Measurements from ENCODE around the gene POU2F2.
A peak's percentile ranks its signal among the peaks of the same experiment; 100 is the strongest.
"Not testable (repeated sequence)": the region's sequence is repeated elsewhere in the genome, so short reads cannot be mapped to it uniquely, and the experiment has no call there.

POU2F2 gene

DNA sequence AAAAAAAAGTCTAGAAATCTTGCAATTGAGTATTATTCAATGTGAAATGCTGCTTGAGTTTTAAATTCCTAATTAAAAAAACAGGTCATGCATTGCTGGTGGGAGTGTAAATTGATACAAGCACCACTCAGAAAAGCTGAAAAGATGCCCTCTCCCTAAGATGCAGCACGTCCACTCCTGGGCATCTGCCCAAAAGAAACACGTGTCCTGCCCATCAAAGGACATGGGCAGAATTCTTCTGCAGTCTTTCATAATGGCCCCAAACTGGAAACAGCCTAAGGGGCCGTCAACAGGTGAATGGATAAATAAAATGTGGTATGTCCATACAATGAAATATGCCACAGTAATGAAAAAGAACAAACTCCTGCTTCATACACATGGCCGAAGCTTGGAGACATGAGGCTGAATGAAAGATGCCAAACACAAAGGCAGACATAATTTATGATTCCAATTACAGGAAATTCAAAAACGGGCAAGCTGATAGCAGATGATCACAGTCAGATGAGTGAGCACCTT is 7.8 kb downstream of the POU2F2 start:
- no peak for DNase-seq

DNA sequence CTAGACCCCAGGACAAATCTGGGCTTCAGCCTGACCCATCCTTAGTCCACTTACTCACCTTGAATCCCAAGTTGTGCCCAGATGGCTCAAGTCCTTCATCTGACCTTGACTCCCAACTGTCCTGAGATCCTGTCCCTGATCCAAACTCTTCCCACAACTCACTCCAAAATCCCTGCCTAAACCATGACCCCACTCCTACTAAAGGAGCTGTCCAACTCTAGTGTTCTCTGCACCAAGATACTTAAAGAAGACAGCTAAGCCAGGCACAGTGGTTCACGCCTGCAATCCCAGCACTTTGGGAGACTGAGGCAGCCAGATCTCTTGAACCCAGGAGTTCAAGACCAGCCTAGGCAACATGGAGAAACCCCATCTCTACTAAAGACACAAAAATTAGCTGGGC is 8.5 kb downstream of the POU2F2 start:
- no peak for DNase-seq

DNA sequence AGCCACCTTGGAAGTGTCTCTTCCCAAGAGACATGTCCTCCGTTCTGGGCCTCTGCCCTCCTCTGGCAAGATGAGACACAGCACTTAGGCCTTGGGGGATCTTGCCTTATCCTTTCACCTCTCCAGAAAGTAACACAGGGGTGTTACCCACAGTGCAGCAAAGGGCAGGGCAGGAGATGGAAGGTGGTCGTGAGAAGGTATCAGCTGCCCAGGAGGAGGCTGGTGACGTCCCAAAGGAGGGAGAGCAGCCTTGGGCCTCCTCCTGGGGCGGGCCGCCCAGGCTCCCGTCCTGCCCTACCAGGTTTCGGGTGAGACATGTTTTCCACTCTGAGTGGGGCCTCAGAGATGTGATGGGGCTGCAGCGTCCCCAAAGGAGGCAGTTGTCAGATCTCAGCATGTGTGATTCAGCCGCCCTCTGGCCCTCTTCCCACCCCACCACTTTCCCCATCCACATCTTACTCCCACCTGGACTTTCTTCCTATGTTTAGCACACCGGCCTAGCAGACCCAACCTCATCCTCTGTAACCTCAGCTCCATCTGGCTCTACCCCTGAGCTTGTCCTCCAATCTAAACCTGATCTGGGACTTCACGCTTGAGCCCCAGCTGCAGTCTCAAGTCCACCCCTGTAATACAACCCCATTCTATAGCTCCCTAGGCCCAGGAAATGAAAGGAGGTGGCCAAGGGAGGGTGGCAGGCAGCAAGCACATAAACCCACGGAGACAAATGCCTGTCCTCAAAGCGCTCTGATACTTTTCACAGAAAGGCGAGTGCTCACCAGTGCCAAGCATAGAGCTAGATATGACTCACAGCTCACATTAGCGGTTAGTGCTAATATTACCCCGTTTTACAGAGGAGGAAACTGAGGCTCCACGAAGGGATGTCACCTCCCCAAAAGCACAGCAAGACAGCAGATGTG is 9.3 kb downstream of the POU2F2 start:
- DNase-seq, result no peak

DNA sequence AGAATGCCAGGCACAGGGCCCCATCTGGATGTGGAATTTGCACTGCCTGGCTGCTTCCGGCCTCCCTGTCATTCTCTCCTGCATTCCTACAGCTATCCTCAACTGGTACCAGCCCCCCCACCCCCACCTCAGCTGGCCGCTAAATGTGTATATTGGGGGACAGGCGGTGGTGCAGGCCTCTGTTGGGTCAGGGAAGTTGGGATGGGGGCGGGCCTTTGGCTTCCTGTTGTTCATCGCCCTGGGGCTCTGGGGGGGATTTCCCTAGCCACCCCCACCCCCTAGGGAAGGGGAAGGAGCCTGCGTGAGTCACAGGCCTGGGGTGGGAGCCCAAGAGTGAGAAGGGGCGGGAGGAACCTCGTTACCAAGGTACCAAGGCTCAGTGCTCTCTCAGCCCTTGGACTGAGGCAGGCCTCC is 10.6 kb downstream of the POU2F2 start:
- DNase-seq, result no peak

DNA sequence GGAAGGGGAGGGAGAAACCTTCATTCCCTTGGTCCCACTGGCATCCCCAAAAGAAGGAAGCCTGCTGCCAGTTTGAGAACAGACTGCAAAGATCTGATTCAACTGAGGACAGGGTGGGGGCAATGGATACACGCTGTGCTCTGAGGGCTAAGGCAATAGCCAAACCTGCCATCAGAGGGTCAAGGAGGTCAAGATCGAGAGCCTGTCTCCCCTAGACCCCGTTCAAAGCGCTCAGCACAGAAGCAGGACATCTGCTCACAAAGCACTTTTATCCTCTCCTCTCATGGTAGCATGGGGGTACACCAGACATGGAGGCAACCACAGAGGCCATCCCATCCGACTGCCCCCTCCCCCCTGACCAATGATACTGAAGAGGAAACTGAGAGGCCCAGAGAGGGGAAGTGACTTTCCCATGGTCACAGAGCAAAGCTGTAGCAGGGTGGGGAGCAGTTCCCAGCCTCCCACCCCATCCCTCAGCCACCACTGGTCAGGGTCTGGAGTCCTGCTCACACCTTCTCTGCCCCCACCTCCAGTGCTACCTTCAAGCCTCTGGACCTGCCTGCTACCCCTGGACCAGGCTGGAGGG is 11.1 kb downstream of the POU2F2 start:
- DNase-seq, result no peak

DNA sequence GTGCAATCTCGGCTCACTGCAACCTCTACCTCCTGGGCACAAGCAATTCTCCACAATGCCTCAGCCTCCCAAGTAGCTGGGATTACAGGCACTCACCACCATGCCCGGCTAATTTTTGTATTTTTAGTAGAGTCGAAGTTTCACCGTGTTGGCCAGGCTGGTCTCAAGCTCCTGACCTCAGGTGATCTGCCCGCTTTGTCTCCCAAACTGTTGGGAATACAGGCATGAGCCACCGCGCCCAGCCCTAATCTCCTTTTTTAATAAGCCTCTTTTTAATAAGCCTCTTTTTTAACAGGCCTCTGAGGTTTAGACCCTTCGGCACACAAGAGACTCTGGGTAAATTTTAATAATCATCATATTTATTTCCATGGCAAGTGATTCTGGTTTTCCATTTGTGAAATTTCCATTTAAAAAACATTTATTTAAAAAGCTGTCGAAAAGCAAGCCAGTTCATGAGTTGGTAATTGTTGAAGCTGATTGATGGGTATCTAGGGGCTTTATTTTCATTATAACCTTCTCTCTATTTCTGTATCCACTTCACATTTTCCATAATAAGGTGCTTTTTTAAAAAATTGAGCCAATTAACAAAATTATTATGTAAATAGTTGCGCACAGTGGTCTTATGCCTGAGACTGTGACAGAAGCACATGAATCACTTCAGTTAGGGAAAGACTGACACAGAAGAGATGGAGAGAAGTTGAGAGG is 11.8 kb downstream of the POU2F2 start:
- no peak for DNase-seq

DNA sequence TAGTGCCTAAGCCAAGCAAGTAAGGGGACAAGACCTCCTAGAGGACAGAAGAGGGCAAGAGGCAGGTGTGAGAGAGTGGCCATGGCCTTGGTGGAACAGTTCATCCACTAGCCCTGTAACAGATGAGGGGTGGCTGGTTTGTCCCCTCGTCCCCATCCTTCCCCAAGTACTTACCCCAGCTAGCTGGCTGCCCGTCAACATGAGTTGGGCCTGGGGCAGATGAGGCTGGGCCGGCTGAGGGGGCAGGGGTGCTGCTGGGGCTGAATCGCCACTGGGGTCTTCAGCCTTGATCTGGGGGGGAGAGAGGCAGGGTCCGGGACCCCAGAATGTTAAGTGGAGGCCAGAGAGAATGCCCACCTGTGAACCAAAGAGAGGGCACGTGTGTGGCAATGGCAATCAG is 15.2 kb downstream of the POU2F2 start:
- DNase-seq, result no peak

DNA sequence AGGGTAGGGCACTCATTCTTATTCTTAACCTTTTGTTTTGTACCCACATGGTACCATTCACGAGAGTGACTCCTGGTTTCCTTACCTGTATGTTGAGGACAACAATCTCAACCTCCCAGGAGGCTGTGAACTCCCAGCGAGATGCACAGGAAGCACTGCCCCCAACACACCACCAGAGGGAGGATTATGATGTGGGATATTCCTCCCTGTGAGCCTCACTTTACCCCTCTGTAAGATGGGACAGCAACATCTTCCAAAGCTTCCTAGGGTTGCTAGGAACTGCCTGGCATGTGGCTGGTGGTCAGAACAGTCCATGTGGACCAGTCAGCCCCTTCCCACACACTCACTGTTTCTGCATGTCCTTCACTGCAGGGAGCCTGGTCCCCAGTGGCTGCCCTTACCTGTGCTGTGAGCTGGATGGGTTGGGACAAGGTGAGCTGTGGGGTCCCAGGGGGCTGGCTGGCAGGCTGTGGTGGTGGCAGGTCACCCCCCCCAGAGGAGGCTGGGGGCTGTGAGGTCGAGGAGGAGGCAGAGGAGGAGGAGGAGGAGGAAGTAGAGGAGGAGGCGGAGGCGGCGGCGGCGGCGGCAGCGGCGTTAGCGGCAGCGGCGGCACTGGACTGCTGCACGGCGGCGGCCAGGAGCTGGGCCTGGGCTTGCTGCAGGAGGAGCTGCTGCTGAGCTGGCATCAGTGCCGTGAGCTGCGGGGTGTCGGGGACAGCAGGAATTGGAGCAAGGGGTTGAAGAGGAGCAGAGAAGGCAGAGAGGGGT is 15.8 kb downstream of the POU2F2 start:
- no peak for DNase-seq

DNA sequence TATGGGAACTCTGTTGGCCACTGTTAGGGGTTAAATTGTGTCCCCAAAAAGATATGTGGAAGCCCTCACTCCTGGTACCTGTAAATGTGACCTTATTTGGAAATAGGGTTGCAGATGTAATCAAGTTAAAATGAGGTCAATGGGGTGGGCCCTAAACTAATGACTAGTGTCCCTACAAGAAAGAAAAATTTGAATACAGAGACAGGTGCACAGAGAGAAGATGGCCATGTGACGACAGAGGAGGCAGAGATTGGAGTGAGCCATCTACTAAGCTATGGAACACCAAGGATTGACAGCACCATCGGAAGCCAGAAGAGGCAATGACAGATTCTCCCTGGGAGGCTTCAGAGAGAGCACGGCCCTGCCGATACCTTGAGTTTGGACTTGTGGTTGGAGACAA is 16.5 kb downstream of the POU2F2 start:
- DNase-seq, result no peak

DNA sequence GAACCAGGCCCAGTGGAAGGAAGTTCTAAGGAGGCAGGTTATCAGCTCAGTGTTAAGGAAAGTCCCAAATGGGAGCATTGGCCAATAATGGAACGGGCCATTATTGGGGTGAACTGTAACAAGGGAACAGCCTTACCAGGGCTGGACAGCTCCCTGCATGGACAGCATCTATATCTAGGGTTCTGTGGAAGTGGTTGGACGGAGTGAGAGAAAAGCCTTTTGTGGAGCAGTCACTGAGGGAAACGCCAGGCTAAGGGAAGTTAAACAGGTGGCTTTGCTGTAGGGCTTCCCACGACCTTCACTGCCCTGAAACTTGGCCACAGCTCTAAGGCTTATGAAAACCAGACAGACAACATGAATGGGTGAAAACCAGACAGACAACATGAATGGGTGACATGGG is 17.0 kb downstream of the POU2F2 start:
- DNase-seq, result no peak

DNA sequence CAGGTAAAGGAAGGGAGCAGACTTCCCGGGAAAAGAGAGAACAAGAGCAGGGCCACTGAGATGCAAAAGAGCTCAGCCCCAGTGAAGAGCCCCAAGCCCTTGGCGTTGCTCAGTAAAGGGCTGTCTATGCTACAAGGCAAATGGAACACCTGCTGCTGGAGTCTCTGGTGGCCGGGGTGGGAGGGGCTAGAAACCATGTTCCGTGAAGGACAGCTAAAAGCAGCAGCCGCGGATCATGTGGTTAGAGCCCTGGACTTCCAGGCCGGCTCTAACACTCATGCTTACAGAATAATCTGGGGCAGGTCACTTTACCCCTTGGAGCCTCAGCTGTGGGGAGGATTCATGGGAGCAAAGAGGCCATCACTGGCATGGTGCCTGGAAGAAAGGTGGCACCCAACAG is 17.8 kb downstream of the POU2F2 start:
- no peak for DNase-seq

DNA sequence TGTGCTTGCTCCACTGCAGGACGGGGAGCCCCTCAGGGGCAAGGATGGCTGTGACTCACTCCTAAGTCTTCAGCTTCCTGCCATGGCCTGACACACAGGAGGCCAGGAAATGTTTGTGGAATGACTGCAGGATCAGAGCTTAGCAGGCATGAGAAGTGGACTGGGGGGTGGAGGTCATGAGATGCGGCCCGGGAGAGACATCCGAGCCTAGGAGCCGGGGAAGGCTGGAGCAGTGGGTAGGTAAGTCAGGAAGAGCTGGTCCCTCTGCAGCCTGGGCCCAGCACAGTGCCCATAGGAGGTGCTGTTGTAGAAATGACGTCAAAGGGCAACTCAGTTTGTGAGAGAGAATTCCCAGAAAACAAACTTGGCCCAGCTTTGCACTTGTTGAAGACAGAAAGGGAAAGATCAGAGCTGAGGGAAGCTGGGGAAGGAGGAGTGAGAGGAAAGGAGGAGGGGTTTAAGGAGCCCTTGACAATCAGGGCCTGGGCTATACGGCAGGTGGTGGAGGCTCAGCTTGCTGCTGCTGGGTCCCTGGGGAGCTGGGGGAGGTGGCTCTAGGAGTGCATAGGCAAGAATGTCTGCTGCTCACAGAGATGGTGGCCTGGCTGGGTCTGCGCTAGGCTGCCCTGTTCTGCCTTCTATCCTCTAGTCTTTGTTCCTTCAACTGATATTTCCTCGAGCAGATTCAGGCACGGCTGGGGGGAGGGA is 18.5 kb downstream of the POU2F2 start:
- no peak for DNase-seq

DNA sequence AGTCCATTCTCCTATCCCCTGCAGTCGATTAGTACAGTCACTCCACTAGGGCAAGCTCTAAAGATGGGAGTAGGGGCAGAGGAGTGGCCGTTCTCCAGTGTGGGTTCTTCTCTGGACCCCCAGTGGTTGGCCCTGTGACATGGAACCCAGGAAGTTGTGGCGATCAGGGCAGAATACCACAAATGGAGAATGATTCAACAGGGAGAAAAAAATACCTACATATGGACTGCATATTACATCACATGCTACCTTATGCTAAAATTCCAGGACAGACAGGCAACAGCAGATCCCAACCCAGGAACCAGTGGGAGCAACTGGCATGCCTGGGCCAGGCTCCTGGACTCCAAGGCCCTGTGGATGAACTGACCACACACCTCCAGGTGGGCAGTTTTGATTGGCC is 20.4 kb downstream of the POU2F2 start:
- no peak for DNase-seq

DNA sequence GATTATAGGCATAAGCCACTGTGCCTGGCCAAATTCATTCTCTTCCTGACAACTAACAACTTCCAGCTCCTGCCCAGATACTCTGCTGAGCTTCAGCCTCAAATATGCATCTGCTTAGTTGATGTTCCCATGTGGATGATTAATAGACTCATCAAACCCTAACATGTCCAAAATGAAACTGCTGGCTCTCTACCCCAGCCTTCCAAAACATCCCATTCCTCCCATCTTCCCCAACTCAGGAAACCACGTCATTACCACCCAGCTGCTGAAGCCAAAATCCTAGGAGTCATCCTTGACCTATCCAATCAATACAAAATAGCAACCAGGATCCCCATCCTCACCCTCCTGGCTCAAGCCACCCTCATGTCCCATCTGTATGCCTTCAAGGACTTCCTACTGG is 20.9 kb downstream of the POU2F2 start:
- no peak for DNase-seq

DNA sequence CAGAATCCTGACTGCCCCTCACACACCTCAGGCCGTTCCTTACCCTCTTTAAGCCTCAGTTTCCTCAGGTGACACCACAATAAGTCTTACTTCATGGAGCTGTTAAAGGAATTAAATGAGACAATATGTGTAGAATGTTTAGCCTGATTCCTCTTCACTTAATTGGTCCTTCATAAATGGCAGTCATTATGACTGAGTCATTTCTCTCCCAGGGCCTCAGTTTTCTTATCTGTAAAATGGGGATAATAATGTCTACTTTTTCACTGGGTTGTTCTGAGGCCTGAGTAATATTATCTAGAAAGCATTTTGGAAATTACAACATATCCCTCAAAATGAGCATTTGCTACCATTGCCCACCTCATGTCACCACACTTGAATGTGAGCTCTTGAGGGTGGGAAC is 21.6 kb downstream of the POU2F2 start:
- no peak for DNase-seq

DNA sequence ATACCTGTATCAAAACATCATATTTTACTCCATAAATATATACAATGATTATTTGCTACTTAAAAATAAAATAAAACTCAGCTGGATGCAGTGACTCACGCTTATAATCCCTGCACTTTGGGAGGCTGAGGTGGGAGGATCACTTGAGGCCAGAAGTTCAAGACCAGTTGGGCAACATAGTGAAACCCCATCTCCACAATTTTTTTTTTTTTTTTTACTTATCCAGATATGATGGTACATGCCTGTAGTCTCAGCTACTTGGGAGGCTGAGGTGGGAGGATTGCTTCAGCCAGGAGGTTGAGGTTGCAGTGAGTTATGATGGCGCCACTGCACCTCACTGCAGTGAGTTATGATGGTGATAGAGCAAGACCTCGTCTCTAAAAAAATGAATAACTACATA is 22.4 kb downstream of the POU2F2 start:
- DNase-seq, result no peak

DNA sequence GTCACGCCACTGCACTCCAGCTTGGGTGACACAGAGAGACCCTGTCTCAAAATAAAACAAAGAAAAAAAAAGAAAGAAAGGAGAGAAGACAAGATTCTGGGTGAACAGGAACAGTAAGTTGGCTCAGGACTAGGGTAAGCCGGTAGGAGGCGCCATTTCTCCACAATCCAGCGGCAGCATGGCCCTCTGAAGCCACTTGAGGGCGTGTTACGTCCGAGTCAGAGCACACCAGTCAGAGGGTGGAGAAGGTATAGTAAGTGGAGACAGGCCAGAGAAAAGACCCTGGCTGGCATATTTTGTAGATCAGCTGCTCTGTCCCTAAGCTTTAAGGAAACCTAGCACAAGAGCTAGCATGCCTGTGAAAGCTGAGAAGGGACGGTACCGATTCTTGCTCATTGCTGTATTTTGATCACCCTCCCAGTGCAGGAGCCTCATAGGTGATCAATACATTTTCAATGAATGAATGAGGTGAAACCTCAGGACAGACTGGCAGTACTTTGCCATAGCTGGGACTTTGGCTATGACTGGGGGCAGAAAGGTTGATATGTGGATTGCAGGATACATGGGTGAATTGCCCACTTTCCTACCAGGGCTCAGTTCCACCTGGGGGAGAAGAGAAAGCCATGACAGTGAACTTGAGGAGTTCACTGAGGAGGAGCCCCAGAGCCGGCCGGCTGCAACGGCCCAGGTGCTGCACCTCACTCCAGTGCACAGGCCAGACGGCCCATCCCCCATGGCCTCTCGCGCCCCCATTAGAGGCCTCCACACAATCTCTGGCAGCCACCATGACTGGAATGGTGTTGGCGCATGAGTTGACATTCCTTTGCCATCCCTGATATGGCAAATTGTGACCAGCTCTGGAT is 23.5 kb downstream of the POU2F2 start:
- peak; percentile 94 for DNase-seq

DNA sequence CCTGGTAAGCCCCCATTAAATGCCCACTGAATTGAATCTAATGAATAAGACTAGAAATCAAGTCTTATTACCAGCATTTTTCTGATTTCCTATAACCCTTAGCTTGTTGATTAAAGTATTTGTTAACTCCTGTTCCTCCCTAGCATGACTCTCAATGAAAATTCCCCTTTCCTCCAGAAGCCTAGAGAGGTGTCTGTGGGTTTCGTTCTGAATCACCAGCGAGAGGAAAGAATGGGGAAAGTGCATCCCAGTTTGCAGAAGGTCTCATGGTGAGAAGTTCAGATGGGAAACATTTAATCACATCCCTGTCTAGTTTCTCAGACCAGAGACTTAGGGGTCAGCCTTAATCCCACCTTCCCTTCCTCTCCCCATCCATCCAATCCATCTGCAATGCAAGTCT is 26.9 kb downstream of the POU2F2 start:
- DNase-seq, result no peak

DNA sequence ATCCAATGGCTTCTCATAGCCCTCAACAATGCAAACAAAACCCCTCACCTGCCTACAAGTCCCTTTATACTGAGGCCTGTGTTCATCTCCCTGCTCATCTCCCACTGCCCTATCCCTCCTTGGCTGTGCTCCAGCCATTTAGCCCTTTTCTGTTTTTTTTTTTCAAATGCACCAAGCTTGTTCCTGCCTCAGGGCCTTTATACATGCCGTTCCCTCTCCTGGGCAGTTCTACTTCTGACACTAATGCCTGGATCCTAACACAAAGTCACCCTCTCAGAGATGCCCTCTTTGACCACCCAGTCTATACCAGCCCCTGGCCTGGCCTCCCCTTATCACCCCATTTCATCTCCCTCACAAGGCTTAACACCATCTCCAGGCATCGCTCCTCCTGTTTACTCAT is 29.4 kb downstream of the POU2F2 start:
- no peak for DNase-seq

DNA sequence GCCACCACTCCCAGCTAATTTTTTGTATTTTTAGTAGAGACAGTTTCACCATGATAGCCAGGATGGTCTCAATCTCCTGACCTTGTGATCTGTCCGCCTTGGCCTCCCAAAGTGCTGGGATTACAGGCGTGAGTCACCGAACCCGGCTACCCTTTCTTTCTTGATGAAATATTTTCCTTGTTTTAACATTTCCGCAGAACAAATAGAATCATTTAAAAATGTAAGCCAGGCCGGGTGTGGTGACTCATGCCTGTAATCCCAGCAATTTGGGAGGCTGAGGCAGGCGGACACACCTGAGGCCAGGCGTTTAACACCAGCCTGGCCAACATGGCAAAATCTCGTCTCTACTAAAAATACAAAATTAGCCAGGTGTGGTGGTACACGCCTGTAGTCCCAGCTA is 32.0 kb downstream of the POU2F2 start:
- not testable (repeated sequence) for DNase-seq

DNA sequence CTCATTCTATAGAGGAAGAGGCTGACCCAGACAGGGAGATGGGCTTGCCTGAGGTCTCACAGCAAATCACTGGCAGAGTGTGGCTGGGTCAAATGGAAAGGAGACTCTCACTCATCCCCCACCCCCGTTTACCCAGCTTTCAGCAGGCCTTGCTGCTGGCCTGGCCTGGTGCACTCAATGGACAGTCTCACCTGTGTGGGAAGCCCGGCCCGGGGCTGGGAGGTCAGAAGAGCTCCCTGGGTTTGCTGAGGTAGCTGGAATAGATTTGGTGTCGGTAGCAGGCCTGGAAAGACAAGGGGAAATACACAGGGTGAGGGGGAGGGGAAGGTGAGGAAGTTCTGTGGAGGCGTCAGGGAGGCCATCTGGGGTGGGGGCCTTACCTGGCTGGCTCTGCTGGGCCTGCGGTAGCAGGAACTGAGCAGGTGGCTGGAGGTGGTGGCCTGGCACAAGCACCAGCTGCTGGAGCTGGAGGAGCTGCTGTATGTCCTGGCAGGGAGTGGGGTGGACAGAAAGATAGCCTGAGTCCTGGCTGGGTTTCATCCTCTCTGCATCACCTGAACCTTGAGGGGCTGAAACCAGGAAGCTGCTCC is 32.8 kb downstream of the POU2F2 start:
- no peak for DNase-seq

All from OCI-M1 (cell line).